Right renal pelvis (tissue), 4 donors: ENCODE results near the gene ZACN. TPM values are rescaled to one million over a fixed set of nuclear protein-coding genes. Genes with fewer than 3 reads are reported as not detected.
"Not testable (repeated sequence)": the region's sequence is repeated elsewhere in the genome, so short reads cannot be mapped to it uniquely, and the experiment has no call there.

Experiments used
- DNase-seq, 4 donors: peaks; one replicate each; pipeline ENCODE4 v3.0.0-alpha.2; 2013; ENCODE audit warnings: low read depth in 4 of 4, low spot score in 3 of 4, missing footprints in 1 of 4
- polyA plus RNA-seq, 4 donors: library from polyadenylated mRNA; unstranded; fragments of 120-200 nt; gene quantifications; one replicate each; pipeline ENCODE4 v1.2.1, GENCODE V29; 2013; ENCODE audit not compliant: insufficient read length in 4 of 4

Gene ZACN
- polyA plus RNA-seq, 4 donors, result 0.48 to 17.4 (median 6.4) TPM

- DNase-seq, result no peak
These were observed 25.5 kb upstream of the ZACN start for GRCh38 chr17:76053246-76054111.

DNA sequence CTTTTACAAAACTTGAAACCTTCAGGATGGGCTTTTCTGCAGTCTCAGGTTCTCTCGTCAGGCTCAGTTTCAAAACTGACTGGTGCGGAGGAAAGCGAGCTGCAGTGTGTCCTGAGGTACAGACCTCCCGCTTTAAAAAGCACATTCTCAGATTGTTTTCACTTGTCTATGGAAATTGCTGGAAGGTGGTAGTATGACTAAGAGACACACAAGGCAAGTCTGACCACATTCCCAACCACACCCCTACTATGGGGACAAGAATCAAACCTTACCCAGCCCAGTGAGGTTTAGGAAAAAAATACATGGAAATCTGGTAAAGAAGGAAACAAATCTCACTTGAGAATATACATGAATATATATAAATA, 24.9 kb upstream of the ZACN start:
- DNase-seq, result no peak

- DNase-seq, result no peak
These were observed 22.1 kb upstream of the ZACN start for GRCh38 chr17:76056882-76057281.

- DNase-seq, result not testable (repeated sequence)
These were observed 20.7 kb upstream of the ZACN start for GRCh38 chr17:76058264-76058663.

DNA sequence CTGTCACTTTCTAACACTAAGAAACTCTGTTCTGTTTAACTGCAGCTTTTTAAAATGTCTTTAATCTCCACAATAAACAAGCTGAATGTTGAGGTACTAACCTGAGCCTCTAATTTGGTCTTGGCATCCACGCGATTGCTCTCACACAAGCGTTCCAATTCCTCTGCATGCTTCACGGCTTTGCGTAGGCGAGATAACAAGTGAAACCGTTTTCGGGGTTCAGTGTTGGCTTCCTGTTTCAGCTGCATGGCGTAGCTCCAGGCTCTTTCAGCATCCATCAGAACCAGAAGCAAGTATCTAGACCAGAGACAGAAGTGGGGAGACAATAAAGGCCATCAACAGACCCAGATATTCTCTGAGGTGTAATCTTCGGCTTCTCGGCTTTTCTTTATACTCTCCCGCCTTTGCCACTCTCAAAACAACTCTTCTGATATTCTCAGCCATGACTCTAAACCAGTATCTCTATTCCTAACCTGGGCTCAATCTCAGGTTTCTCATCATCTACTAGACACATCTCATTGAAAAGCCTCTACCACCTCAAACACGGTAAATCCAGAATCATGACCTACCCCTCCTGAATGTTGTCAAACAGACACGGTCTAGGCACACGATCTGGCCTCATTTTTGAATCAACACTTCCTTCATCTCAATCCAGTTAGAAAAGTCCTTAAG, 15.0 kb upstream of the ZACN start:
- no peak for DNase-seq

- no peak for DNase-seq
These were observed 13.2 kb upstream of the ZACN start for GRCh38 chr17:76065775-76066174.

GRCh38 chr17:76071531-76072147, 7.3 kb upstream of the ZACN start:
- no peak for DNase-seq

- peak; percentile 79 to 85 (median 81) for DNase-seq
These were observed 6.7 kb upstream of the ZACN start, which contains the start of gene SRP68 for GRCh38 chr17:76072148-76072858. TSS of gene SRP68 (minus strand) at chr17:76072517. CDS start at chr17:76072491, 26 bp downstream.

DNA sequence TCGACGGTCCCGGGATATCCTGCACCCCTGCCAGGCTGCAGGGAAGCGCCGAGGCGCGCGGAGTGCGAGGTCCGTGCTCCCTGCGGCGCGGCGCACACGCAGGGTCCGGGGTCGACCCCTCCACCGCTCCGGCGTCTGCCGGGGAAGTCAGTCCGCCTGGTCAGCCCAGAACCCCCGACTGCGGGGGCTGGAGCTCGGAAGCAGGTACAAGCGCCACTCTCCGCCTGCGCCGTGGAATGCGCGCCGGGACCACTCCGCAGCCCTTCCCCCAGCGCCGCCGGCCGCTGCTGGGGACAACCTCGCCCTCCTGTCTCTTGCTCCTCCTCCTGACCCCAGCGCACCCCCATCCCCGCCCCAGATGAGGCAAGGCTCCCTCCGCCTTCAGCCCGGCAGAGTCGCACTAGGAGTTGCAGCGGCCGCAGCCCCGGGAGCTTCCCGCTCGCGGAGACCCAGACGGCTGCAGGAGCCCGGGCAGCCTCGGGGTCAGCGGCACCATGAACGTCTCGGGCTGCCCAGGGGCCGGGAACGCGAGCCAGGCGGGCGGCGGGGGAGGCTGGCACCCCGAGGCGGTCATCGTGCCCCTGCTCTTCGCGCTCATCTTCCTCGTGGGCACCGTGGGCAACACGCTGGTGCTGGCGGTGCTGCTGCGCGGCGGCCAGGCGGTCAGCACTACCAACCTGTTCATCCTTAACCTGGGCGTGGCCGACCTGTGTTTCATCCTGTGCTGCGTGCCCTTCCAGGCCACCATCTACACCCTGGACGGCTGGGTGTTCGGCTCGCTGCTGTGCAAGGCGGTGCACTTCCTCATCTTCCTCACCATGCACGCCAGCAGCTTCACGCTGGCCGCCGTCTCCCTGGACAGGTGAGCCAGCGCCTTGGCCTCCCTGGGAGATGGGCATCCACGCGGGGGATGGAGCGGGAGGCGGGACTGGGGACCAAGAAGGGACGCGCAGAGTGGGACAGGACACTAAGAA, 4.3 kb upstream of the ZACN start, which contains the start of gene GALR2:
GALR2 (plus strand) TSS at position 392 of the 974 bp plus-strand sequence; CDS start at position 495, 103 bp downstream.
- no peak for DNase-seq

DNA sequence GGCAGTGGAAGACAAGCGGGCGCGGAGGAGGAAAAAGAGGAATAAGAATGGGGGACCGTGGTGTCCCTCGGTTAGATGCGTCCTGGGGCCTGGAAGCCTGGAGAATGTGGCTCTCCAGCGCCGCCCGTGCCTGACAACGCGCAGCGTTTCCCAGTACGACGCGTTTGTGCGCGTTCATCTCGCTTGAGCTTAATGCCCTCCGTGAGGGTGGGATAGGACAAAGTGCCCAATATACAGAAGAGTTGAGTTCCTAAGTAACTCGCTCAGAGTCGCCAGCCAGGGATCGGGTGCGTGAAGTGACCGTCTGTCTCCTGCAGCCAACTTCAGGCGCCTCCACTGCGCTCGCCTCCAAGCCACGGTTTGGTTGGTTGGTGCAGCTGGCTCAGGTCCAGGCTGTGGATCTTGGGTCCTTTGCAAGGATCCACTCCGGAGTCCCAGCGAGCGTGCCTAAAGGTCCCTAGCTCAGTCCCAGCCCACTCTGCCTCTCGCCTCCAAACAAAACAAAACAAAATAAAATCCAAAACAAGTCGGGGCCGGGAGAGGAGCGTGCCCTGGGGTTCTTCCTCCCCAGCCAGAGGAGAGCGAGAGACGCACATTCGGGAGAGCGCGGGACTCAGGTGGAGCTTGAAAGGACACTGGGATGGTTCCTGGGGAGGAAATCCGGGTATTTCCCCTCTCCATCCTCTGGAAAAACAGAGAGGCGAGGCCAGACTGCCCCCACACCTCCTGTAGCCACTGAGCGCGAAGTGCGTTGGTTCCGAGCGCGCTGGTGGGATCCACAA, 3.4 kb upstream of the ZACN start:
- no peak for DNase-seq

GRCh38 chr17:76076146-76076764, 2.7 kb upstream of the ZACN start:
- no peak for DNase-seq

GRCh38 chr17:76076765-76077583, 2.0 kb upstream of the ZACN start:
- no peak for DNase-seq

GRCh38 chr17:76077584-76078110, 1.3 kb upstream of the ZACN start:
- DNase-seq, result no peak

DNA sequence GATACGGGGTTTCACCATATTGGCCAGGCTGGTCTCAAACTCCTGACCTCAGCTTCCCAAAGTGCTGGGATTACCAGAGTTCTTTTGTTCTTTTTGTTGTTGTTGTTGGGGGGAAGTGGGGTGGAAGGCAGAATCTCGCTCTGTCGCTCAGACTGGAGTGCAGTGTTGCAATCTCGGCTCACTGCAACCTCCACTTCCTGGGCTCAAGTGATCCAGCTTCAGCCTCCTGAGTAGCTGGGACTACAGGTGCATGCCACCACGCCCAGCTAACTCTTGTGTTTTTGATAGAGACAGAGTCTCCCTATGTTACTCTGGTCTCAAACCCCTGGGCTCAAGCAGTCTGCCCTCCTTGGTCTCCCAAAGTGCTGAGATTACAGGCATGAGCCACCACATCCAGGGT, 612 bp upstream of the ZACN start:
- not testable (repeated sequence) for DNase-seq

- no peak for DNase-seq
These were observed 563 bp downstream of the ZACN start for GRCh38 chr17:76079535-76079955.

DNA sequence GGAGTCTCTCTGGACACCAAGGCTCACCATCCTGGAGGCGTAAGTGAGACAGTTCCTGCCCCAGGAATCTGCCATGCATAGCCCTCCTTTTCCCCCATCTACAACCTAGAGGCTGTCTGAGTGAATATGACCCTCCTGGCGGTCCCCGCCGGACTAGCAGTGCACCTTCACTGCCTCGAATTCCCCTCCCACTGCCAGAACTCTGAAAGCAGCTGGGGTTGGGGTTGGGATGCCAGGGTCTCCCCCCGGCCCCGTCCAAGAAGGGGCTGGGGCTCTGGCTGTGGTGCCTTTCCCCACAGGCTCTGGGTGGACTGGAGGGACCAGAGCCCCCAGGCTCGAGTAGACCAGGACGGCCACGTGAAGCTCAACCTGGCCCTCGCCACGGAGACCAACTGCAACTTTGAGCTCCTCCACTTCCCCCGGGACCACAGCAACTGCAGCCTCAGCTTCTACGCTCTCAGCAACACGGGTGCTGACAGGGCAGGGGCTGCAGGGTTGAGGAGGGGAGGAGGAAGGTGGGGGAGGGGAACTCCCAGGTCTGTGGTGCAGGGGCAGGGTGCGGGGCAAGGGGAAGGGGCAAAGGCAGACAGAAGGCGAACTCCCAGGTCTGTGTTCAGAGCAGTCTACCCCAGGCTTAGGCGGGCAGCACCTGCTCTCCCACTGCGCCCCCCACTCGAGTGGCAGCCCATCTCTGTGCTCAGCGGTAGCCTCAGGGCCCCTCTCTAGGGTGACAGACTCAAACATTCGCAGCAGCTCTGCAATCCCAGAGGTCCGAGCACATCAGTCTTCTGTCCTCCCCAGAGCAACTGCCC, 1.2 kb downstream of the ZACN start:
- no peak for DNase-seq
